Peyer's patch (tissue), 4 donors: ENCODE measurements around the gene MAN1A2. TPM values are rescaled to one million over a fixed set of nuclear protein-coding genes. Genes with fewer than 3 reads are reported as not detected.

Experiments used
- DNase-seq, 3 donors: peaks; one replicate each; pipeline ENCODE4 v3.0.0-alpha.2; 2017 to 2019
- H3K27ac ChIP-seq, 4 donors: fragments of 200-600 bp; sonication (generic); one replicate each; pipeline ENCODE4 v1.5.1; 2016 to 2019
- H3K27me3 ChIP-seq, 2 donors: fragments of 200-600 bp; sonication (generic); one replicate each; pipeline ENCODE4 v1.5.1; 2019
- H3K36me3 ChIP-seq, 3 donors: fragments of 200-600 bp; sonication (generic); one replicate each; pipeline ENCODE4 v1.5.1; 2016 to 2019
- H3K4me1 ChIP-seq, 4 donors: fragments of 200-600 bp; sonication (generic); one replicate each; pipeline ENCODE4 v1.5.1; 2016 to 2019
- H3K4me3 ChIP-seq, 4 donors: fragments of 200-600 bp; sonication (generic); 1 replicate in 3 of 4; 2 replicates in 1 of 4; pipeline ENCODE4 v1.5.1; 2016 to 2019; ENCODE audit warnings: mild to moderate bottlenecking in 1 of 4
- H3K9me3 ChIP-seq, 4 donors: fragments of 200-600 bp; sonication (generic); one replicate each; pipeline ENCODE4 v1.5.1; 2016 to 2019; ENCODE audit warnings: mild to moderate bottlenecking in 1 of 4
- POLR2A ChIP-seq, 2 donors: fragments of 450-650 bp; IDR thresholded peaks; one replicate each; pipeline ENCODE4 v1.5.1; 2017; ENCODE audit warnings: antibody characterized with exemption in 2 of 2, mild to moderate bottlenecking in 2 of 2, moderate library complexity in 2 of 2
- total RNA-seq, 4 donors: library from RNA; depleted of rRNA; stranded (reverse); fragments of >200 nt; gene quantifications; one replicate each; pipeline ENCODE4 v1.1.0, GENCODE V29; 2016
- TF ChIP-seq, protein P1 (sequence below), 6 experiments: fragments of 450-650 bp in 4 of 6; fragments of 200-600 bp in 2 of 6; sonication (generic) in 1 of 6; IDR thresholded peaks; one replicate each; pipeline ENCODE4 v1.5.1; 2017 to 2019; ENCODE audit warnings: antibody characterized with exemption in 6 of 6, mild to moderate bottlenecking in 3 of 6, moderate library complexity in 1 of 6

Gene MAN1A2
- total RNA-seq, 4 donors from 2014 or later, result 43.2 to 53.8 (median 49.4) TPM

- no peaks in the 10 kb centered on the region for H3K27me3 ChIP-seq
- H3K27ac ChIP-seq, result peak overlapping the region; percentile 96 to 99 (median 98)
- peak overlapping the region; percentile 79 to 97 (median 84) for H3K4me3 ChIP-seq
- H3K4me1 ChIP-seq, result peaks cover 0 to 12% (median 6%) of the 10 kb centered on the region in 4 donors
- H3K9me3 ChIP-seq, result no peaks in the 10 kb centered on the region
- no peaks in the 10 kb centered on the region for H3K36me3 ChIP-seq
- peak in 1 of 2 donors; percentile 46 for TF ChIP-seq POLR2A (IDR thresholded peaks at IDR 0.05)
- TF ChIP-seq, protein P1, sequence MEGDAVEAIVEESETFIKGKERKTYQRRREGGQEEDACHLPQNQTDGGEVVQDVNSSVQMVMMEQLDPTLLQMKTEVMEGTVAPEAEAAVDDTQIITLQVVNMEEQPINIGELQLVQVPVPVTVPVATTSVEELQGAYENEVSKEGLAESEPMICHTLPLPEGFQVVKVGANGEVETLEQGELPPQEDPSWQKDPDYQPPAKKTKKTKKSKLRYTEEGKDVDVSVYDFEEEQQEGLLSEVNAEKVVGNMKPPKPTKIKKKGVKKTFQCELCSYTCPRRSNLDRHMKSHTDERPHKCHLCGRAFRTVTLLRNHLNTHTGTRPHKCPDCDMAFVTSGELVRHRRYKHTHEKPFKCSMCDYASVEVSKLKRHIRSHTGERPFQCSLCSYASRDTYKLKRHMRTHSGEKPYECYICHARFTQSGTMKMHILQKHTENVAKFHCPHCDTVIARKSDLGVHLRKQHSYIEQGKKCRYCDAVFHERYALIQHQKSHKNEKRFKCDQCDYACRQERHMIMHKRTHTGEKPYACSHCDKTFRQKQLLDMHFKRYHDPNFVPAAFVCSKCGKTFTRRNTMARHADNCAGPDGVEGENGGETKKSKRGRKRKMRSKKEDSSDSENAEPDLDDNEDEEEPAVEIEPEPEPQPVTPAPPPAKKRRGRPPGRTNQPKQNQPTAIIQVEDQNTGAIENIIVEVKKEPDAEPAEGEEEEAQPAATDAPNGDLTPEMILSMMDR (IDR thresholded peaks at IDR 0.05), result peak in 1 of 6 experiments; percentile 24
- peak; percentile 84 to 95 (median 94) for DNase-seq
Observed at GRCh38 chr1:117366177-117367045, 838 bp upstream of the MAN1A2 start.

DNA sequence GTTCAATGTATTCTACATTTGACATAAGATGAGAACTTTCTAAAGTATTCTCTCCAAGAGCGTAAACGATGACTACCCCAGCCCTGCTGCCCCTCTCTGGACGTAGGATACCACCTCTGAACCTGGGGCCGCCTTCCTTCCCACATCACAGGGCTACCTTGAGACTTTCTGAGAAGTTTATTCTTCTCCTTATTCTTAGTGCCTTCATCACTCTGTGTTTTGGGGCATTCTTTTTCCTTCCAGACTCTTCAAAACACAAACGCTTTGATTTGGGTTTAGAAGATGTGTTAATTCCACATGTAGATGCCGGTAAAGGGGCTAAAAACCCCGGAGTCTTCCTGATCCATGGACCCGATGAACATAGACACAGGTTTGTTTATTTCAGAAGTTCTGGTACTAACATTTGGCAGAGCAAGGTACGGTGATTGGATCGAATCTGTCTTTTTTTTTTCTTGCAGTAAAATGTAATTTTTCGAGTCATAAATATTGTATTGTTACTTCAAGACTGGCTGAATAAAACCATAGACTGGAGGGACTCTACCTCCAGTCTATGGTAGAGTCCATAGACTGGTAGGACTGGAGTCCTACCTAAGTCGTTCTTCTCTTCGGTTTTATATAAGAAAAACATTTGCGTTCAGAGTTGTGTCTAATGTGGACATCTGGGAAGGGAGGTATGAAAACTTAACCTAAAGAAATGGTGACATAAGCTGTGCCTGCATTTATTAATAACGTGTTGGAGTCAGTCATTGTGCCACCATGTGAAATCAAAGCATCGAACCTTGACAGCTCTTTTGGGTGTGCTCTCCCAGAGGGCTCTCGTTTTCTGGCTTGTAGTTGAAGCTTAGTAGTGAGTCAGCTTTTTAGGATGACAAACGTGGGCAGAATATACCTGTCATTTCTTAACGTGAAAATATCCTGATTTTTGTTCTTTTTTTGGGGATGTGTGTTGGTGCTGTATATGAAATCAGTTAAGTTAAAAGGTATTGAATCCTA, 1.2 kb downstream of the MAN1A2 start:
- Histone ChIP-seq H3K36me3 (no peaks in the 10 kb centered on the region), H3K9me3 (no peaks in the 10 kb centered on the region), H3K4me1 (peaks cover 0 to 16% (median 6%) of the 10 kb centered on the region in 4 donors), H3K4me3 (peak overlapping the region; percentile 79 to 97 (median 84)), H3K27me3 (no peaks in the 10 kb centered on the region), H3K27ac (peak overlapping the region in 3 of 4 donors; percentile 98 to 99 (median 99))
- TF ChIP-seq, protein P1 (IDR thresholded peaks at IDR 0.05), result no peak
- TF ChIP-seq POLR2A (IDR thresholded peaks at IDR 0.05), result no peak
- DNase-seq, result peak in 1 of 3 donors; percentile 20

DNA sequence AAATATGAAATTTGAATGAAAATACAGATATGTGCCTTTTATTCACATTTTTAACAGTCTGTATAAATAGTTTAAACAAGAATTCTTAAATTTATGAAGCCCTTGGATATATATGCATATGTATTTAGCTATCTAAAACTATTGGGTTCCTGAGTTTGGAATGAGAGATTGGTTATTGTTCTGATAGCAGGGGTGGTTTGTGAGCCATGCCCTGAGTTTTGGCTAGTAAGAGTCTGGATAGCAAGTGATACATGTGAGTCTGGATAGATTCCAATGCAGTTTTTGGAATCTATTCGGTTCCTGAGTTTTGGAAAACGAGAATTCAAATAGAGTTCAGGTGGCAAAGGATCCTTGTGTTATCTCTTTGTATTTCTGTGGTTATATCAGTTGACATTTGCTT, 2.8 kb downstream of the MAN1A2 start:
- peak overlapping the region in 2 of 4 donors; percentile 25 to 79 for H3K4me3 ChIP-seq

GRCh38 chr1:117370509-117370908, 3.3 kb downstream of the MAN1A2 start:
- no peak for DNase-seq
- Histone ChIP-seq H3K36me3 (no peaks in the 10 kb centered on the region), H3K27ac (no peak overlapping the region), H3K27me3 (no peaks in the 10 kb centered on the region), H3K9me3 (no peaks in the 10 kb centered on the region), H3K4me3 (peak overlapping the region in 2 of 4 donors; percentile 25 to 79), H3K4me1 (peaks cover 0 to 13% (median 6%) of the 10 kb centered on the region in 4 donors)
- no peak for TF ChIP-seq POLR2A (IDR thresholded peaks at IDR 0.05)
- TF ChIP-seq, protein P1 (IDR thresholded peaks at IDR 0.05), result no peak

More for the DNA sequence above, 2.8 kb downstream of the MAN1A2 start:
- Histone ChIP-seq H3K27ac (no peak overlapping the region), H3K9me3 (no peaks in the 10 kb centered on the region), H3K4me1 (peaks cover 0 to 16% (median 6%) of the 10 kb centered on the region in 4 donors), H3K36me3 (no peaks in the 10 kb centered on the region), H3K27me3 (no peaks in the 10 kb centered on the region)
- TF ChIP-seq POLR2A (IDR thresholded peaks at IDR 0.05), result no peak
- TF ChIP-seq, protein P1 (IDR thresholded peaks at IDR 0.05), result no peak
- no peak for DNase-seq

DNA sequence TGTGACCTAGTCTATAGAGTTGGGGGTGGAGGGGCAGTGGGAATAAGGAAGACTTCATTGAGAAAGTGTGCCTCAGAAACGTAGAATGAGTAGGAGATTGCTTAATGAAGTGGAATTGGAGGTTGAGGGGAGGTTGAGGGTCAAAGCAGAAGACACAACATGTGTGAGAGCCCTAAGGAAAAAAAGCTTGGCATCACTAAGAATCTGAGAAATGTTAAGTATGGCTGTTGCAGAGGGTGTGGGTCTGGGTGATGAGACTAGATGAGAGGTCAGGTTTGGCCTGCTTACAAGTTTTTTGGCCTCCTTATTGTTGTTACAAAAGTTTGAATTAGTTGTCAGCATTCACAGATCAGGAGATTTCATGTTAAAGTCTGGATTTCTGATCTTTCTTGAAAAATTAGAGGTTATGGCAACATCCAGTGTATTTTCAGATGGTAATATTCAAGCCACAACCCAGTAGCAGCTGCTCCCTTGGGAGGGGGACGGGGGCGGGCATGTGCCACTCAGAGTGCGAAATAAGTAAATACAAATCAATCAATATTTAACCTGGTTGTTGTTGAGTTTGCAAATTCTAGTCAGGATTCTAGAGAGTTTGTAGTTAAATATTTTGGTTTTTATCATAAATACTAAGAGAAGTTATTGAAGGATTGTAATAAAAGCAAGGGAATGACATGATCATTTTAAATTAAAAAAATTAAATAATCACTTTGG, 4.3 kb downstream of the MAN1A2 start:
- TF ChIP-seq, protein P1 (IDR thresholded peaks at IDR 0.05), result no peak
- TF ChIP-seq POLR2A (IDR thresholded peaks at IDR 0.05), result no peak
- peaks cover 0 to 12% (median 5%) of the 10 kb centered on the region in 4 donors for H3K4me1 ChIP-seq
- H3K27ac ChIP-seq, result no peak overlapping the region
- no peaks in the 10 kb centered on the region for H3K9me3 ChIP-seq
- no peak for DNase-seq
- no peaks in the 10 kb centered on the region for H3K27me3 ChIP-seq
- no peak overlapping the region for H3K4me3 ChIP-seq
- no peaks in the 10 kb centered on the region for H3K36me3 ChIP-seq
